ENCODE measurements around the gene ARHGAP26. TPM values are rescaled to one million over a fixed set of nuclear protein-coding genes. Genes with fewer than 3 reads are reported as not detected.

The ARHGAP26 gene
- total and polyA plus RNA-seq, 2 of the 4 experiments (the other 2 are of a cell fraction), result 0.54 to 0.56 TPM

DNA sequence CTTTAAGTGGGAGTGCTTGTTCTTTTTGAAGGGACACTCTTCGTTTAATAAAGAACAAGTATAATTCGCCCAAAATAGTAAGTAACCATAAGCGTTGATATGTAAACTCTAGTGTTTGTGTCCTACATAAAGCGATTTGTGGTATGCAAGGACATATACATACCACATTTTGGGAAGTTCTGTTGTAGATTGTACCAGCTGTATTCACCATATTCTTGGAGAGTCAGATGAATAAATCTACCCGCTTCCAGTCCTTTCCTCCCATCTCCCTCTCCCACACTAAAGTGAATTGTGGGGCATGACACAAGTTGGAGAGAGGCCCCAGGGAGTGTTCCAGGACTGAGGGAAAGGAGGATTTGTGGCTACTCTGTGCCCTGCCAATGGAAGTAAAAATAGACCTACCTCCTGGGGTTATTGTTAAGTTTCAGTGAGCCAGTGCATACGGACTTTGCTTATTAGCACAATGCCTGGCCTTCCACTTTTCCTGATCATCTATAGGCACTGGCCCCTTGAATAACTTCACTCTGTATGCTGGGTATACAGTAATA is 40.6 kb downstream of the ARHGAP26 start:
- Histone ChIP-seq H3K18ac (ENCODE audit: low read depth, low read length) (no peak overlapping the region), H4K20me1 (ENCODE audit: insufficient read depth, low read length) (no peaks in the 10 kb centered on the region), H3K4me1 (ENCODE audit: control insufficient read depth, insufficient read depth, low read length) (peaks cover 3% of the 10 kb centered on the region; the same call in 1 of the 2 replicates), H3K9me1 (ENCODE audit: insufficient read depth, low read length) (no peaks in the 10 kb centered on the region), H3K9ac (ENCODE audit: low read depth, low read length) (no peak overlapping the region), H3K4ac (ENCODE audit: low read depth, low read length) (no peak overlapping the region), H3K4me3 (ENCODE audit: insufficient read depth, low read depth, low read length) (no peak overlapping the region), H3K4me2 (ENCODE audit: low read depth, low read length) (no peak overlapping the region), H2AFZ (replicated peaks; ENCODE audit: low read length, poor library complexity) (no peak overlapping the region), H2BK15ac (ENCODE audit: low read depth, low read length) (no peak overlapping the region), H2BK120ac (ENCODE audit: low read depth, low read length) (no peak overlapping the region), H2BK20ac (ENCODE audit: low read depth, low read length) (no peak overlapping the region), H2BK5ac (ENCODE audit: low read depth, low read length, poor library complexity, severe bottlenecking) (no peak overlapping the region), H4K91ac (ENCODE audit: insufficient read depth, low read depth, low read length) (no peak overlapping the region), H4K8ac (ENCODE audit: low read depth in 2 of 2, low read length in 2 of 2) (no peak overlapping the region), H3K23ac (ENCODE audit: low read depth, low read length) (no peak overlapping the region), H4K5ac (ENCODE audit: low read depth, low read length) (no peak overlapping the region), H3K9me3 (ENCODE audit: control insufficient read depth, insufficient read depth, low read length) (no peaks in the 10 kb centered on the region), H2AK9ac (replicated peaks; ENCODE audit: low read depth, low read length, poor library complexity) (no peak overlapping the region), H3K27ac (ENCODE audit: insufficient read depth, low read length) (no peak overlapping the region), H3K56ac (ENCODE audit: extremely low read depth, insufficient read depth, low read length) (no peak overlapping the region), H3K36me3 (ENCODE audit: control insufficient read depth, insufficient read depth, low read length) (no peaks in the 10 kb centered on the region), H3K27me3 (ENCODE audit: control insufficient read depth, insufficient read depth, low read length) (peaks cover 3% of the 10 kb centered on the region; the same call in 1 of the 2 replicates), H2AK5ac (ENCODE audit: low read depth, low read length) (no peak overlapping the region), H3K14ac (replicated peaks; ENCODE audit: low read depth, low read length) (no peak overlapping the region), H3K79me1 (ENCODE audit: low read depth in 1 of 2, low read length in 2 of 2) (no peaks in the 10 kb centered on the region)
- POLR2A ChIA-PET (ENCODE audit: unreplicated experiment), result no interaction called here
- TF ChIP-seq CEBPB (IDR thresholded peaks at IDR 0.05; ENCODE audit: low read depth, low read length) (no peak), RCOR1 (IDR thresholded peaks at IDR 0.05; ENCODE audit: insufficient replicate concordance, low read length) (no peak), MXI1 (IDR thresholded peaks at IDR 0.05; ENCODE audit: borderline replicate concordance, low read depth, low read length) (no peak), POLR2A (IDR thresholded peaks at IDR 0.05; ENCODE audit: low read depth, low read length) (no peak), RFX5 (IDR thresholded peaks at IDR 0.05; ENCODE audit: low read depth, low read length) (no peak), FOS (IDR thresholded peaks at IDR 0.05; ENCODE audit: low read depth, low read length) (no peak), MAZ (IDR thresholded peaks at IDR 0.05; ENCODE audit: borderline replicate concordance, low read depth, low read length) (no peak), NFE2L2 (IDR thresholded peaks at IDR 0.05; ENCODE audit: low read depth, low read length) (no peak), BHLHE40 (IDR thresholded peaks at IDR 0.05; ENCODE audit: low read depth, low read length) (no peak)
- no CpG with 5 or more reads among the region's 6 CpGs for WGBS, 2 experiments (ENCODE audit: extremely low coverage in 2 of 2, insufficient read length in 1 of 2)
- no peak for DNase-seq
- no TSS peak for BruUV-seq (replicated peaks)
- CTCF ChIA-PET, result no interaction called here
- intact Hi-C loops (cut with micrococcal nuclease) (no loop called here), dilution Hi-C loops (cut with HindIII; ENCODE audit: low sequenced_read_pairs, unreplicated experiment) (no loop called here), in situ Hi-C loops (cut with MboI; ENCODE audit: low sequenced_read_pairs) (no loop called here)
- ATAC-seq (ENCODE audit: low read depth), result no peak
